Cerebellar cortex (tissue), 1 donor: ENCODE results near the gene KCNIP1.
A peak's percentile ranks its signal among the peaks of the same experiment; 100 is the strongest.

Experiments
- DNase-seq: peaks from one replicate; pipeline ENCODE4 v3.0.0-alpha.2; 2015; ENCODE audit warnings: low spot score

KCNIP1 gene

DNA sequence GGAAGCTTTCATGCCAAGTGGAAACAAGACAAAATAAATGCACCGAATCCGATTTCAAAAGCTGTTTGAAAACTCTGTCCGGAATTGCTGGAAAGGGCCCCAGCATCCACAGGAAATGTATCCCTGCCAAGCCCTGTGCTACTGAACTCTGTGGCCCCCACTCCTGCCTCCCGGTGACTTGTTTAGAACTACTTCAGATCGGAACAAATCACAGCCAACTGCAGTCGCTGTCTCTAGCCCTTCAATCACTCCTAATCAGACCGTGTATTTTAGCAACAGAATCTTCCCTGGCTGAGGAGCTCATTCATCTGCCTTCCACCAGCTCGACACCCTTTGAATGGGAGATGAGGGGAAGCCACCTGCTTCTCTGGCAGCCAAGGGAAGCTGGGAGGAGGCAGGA, 94.1 kb downstream of the KCNIP1 start:
- DNase-seq = peak; percentile 59

DNA sequence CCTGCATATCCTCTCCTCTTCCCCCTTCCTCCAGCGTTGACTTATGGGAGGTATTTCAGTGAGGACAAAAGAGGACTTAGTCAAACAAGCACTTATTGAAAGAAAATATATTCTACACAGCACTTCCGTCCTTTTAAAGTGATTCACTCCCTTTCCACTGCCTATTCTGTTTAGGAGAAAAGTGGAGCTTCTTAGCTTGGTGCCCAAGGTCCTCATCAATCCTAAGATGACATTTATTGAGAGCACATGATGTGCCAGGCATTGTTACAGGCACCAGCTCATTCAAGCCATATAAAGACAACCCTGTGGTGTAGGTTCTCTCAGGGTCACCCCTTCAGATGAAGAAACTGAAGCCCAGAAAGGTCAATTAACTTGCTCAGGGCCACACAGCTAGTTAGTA, 95.9 kb downstream of the KCNIP1 start:
- no peak for DNase-seq

DNA sequence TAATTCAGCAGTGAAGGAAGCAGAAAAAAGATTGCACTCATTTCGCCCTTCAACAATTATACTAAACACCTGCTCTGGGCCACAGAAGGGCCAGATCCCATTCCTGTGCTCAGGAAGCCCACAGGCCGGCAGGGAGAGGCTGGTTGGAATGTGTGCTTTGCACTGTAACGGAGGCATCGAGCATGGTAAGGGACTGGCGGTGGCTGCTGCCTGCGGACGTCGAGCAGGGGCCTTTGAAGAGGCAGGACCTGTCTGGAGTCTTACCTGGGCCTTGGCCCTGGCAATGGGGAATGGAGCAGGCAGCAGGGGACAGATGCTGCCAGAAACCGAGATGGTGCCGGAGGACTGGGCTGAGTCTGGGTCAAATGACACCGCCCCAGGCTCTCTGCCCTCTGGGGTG, 97.8 kb downstream of the KCNIP1 start:
- DNase-seq = no peak

DNA sequence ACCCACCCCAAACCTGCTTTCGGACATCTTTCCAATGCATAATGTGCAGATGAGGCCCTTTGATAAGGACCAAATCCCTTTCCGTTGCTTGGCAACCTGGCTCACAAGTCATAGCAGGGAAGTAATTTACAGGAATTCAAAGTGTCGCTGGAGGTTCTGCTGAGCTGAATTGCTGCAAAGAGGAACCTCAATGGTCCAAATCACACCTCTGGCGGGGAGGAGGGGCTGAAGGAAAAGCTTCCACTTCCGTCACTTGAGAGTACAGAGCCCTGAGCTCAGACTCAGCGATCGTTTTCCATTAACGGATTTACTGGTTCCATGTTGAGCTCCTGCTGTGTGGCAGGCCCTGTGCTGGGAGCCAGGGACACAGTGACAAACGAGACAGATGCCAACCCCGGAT, 99.3 kb downstream of the KCNIP1 start:
- DNase-seq = no peak

DNA sequence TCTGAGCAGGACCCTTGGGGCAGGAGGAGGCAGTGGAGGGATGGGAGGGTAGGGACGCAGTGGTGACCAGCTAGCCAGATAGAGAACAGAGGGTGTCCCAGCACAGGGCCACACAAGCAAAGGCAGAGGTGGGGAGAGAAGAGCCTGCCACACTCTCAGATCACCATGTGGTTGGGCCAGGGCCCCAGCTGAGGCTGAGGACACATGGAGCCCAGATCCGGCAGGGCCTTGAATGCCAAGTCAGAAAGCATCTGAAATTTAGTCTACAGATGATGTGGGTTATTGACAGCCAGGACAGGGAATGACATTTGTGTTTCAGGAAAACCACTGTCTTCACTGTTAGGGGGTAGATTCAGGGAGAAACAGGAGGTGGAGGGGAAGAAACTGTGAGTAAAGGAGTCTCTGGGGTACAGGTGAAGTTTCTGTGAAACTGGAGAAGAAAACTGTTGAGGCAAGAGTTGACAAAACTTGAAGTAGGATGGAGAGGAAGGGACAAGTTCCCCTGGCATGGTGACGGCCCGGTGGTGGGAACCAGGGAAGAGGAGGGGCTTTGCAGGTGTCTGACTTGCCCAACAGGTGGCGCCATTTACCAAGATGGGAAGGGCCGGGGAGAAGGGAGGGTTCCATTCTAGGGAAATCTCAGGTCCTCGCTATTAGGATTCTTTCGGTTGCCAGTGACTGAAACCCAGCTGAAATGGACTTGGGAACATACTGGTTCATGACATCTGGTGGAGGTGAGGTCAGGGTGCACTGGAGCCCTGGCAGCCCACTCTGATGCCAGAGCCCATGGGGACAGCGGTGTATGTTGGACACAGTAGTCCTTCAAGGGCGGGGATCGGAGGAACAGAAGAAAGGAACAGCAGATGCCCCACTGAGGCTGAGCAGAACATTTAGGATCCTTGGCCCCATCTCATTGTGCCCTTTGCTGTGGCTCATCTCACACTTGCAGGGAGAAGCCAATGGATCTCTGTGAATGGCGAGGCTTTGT, 100.1 kb downstream of the KCNIP1 start:
- DNase-seq = peak; percentile 50

DNA sequence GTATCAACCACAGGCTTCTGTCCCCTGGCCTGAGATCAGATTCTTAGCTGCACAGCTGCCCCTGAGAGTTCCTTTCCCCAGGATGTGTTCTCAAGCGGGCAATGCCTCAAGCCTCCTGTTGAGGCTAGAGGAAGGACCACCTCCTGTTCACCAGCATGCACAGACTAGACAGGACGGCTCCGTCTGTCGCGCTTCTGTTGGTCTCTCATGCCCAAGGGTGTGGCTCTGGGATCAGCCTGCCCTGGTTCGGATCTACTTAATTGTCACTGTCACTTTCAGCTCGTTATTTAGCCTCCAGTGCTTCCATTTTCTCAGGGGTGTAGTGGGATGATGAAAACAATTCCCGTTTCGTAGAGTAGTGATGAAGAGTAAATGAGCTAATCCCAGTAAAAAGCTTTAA, 103.1 kb downstream of the KCNIP1 start:
- peak; percentile 22 for DNase-seq

DNA sequence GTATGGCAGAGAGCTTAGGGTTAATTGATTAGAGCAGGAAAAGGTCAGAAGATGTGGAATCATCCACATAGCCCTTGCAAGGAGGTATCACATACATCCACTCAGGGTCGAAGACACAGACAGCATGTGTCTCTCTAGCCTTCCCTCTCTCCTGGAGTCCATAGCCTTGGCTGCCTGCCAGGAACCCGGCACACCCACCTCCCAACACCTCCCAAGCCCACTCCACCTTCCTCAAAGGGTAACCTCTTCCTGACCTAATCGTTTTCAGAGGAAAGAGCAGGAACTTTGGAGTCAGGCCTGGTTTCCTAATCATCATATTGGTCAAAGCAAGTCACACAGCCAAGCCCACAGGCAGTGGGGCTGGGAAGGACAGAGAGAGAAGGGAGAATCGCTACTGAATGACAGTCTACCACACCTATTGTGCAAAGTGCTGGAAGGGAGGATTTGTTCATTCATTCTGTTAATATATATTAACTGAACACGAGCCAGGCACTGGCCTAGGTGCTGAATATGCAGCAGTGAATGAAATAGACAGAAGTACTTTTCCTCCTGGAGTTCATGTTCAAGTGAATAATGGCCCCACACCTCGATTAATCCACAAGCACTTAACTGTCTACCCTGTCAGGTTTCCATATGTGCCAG, 107.8 kb downstream of the KCNIP1 start:
- no peak for DNase-seq

DNA sequence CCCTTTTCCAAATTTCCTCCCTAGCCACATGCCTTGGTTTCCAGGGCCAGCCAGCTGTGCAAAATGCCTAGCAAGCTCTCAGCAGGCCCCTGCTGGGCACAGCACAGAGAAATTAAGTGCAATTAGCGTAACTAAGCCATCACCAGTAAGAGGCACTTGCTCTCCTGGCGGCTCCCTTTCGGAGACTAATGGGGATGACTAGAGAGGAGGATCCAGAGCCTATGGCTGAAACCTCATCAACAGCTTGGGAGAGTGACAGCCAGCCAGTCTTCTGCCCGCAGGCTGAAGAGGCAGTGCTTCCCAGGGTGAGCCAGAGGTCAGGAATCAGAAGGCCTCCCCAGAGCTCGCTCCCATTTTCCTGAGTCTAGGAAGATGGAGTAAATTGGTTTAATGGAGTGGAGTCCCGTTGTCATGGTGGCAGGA, 108.4 kb downstream of the KCNIP1 start:
- DNase-seq = no peak

DNA sequence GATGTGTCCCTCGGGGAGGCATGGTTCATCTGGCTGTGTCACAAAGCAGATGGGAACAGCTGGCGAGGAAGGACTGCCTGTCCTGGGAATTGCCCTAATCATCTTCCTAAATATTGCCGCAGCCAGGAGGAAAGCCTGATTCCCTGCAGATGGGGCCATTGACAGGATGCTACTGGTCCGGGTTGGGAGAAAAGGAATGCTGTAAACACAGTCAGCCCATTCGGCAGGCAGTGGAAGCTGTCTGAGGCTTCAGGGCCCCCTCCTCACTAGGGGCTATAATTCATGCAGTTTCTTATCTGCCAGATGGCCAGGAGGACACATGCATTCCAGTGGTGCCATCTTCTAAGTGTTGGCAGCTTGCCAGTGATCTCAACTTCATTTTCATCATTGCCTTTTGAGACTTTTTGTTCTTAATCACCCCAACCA, 110.3 kb downstream of the KCNIP1 start:
- no peak for DNase-seq

DNA sequence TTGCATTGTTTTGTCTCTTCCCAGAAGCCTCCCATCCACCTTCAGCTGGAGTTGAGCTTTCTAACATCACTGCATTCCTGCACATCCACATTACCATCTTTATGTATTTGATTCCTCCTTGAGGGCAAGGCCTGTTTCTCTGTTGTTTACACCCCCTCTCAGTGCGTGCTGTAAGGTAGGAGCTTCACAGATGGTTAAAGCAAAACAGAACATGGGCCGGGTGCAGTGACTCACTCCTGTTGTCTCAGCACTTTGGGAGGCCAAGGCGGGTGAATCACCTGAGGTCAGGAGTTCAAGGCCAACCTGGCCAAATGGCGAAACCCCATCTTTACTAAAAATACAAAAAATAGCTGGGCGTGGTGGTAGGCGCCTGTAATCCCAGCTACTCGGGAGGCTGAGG, 110.9 kb downstream of the KCNIP1 start:
- no peak for DNase-seq

DNA sequence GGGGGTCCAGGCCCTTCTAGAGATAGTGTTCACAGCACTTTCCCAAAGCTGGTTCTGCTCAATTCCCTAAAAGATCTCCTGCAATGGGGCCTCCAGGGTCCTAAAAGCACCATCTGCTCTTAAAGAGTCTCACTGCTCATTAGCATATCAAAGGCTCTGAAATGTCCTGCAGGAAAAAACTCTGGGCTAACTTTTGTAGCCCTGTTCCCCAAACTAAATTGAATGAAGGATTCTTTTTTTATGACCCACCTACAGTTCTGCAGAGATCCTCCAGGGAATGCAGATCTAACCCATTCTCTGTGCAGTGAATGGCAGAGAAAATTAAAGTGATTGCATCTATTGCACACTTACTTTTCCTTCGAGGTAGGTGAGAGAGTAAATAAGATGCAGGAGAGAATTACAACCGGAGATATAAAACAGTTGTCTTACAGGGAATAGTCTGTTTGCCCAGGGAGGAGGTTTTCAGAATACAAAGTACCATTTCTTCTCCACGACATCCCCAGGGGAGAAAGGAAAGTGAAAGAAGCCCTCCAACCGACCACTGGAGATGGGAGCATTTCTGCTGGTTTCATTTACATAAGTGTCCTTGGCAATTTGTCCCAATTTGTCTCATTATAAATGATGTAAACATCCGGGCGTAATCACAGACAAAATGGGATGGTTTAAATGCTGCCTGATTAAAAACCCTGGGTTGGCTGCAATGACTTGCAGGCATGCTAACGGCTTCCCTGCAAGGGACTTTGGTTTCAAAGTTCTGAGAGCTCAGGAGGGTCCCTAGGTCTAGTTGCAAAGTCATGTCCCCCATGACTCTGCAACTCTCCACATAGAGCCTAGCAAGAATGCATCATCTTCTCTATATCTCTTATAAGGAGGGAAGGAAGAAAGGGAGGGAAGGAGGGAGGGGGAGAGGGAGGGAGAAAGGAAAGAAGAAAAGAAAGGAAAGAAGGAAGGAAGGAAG, 114.0 kb downstream of the KCNIP1 start:
- no peak for DNase-seq

DNA sequence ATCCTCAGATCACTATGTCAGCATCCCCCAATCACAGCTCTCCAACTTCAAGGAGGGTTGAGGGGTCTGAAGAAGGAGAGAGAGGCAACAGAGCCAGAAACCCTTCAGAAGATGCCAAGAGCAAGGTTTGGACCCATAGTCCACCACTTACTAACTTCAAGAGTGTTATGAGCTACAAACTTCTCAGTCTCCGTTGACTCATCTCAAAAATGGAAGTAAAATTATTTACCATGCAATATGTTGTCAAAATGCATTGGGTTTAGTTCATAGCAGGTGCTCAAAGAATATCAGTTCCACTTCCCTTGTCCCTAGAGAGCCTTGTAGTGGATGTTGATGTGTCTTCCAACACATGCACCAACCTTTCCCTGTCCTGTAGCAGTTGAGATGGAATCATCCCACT, 116.0 kb downstream of the KCNIP1 start:
- DNase-seq = no peak

DNA sequence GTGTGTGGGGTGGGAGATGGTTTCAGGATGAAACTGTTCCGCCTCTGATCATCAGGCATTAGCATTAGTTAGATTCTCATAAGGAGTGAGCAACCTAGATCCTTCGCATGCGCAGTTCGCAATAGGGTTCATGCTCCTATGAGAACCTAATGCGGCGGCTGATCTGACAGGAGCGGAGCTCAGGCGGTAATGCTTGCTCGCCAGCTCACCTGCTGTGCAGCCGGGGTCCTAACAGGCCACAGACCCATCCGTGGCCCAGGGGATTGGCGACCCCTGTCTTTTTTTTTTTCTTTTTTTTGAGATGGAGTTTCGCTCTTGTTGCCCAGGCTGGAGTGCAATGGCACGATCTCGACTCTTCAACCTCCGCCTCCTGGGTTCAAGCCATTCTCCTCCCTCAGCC, 119.1 kb downstream of the KCNIP1 start:
- no peak for DNase-seq

DNA sequence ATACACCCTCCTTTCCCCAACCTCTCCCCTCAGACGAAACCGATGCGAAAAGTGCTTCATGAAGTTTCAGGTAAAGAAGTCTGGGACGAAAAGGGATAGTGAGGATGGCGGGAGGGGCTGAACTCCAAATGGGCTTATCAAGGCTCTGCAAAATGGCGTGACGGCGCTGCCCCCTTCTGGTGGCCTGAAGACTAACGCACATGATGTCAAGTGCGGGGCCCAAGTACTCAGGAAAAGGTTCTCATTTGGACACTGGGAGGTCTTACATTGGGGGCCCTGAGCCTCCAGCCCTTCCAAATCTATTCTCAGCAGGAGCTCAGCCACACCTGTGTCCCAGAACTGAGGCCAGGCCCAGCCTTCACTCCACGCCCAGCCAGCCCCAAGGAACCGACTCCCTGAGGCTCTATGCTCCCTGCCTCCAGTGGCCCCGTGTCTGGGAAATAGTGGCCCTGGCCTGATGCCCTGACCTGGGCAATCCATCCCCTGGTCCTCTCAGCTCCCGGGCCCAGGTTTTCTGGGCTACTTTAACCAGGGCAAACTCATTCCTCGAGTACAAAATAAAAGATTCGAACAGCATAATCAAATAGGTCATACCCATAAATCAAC, 119.9 kb downstream of the KCNIP1 start:
- peak; percentile 44 for DNase-seq

DNA sequence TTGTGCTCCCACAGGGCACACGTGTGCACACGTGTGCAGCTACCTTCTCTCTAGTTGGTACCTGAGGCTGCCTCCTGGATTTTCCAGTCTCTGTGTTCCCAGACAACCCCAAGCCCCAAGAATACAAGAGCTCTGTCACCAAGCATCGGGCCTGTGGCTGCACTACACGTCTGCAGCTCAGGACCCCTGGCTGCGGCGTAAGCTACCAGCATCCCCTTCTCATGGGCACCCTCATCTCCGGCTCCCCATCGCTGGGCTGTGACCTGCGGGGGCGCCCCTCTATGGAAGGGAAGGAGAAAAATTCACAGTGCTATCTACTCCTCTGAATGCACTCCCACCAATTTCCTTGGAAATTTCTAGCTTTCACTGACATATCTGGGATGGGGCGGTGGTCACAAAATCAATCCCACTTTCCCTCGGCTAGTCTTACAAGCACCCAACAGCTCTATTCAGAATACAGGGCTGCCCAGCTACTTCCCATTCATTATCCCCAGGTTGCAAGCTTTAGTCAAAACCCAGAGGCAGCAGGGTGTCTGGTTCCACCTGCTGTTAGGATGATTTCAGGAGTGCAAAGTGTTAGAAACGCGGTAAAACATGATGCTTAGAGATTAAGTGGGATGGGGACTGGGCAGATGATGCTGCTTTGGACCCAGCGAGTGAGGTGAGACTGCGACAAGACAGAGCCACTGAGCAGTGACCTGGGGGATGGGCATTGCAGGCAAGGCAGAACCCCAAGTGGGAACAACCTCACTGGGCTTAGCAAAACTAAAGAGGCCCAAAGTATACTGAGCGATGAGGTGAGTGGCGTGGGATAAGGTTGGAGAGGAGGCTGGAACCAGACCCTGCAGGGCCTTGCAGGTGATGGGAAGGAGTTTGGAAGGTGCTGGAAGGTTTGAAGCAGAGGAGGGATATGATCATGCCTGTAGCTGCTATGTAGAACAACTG, 121.7 kb downstream of the KCNIP1 start:
- DNase-seq = no peak

DNA sequence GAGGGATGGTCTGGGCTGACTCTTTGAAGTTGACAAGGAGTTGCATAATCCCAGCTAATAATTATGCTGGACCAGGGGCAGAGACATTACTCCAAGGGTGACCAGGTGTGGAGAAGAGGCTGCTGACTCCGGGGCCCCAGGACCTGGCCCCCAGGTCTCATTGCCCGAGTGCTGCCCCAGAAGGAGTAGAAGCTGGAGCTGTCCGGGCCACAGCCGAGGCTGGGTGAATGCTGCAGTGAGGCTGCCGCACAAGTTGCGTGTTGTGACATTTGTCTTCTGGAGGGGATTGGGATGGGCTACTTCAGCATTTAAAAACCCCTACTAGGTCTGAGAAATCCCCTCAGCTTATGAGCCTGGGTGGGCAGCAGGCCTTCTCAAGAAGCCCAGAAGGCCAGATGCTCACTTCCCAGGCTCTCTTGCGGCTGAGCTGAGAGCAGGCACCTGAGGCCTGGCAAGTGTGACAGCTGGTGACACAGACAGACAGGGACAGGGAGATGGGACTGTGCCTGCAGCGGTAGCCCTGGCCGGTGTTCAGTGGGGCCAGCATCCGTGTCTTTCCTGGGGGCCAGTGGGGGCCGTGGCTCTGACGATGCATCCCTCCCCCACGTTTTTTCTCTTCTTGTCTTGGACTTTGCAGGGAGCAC, 122.8 kb downstream of the KCNIP1 start:
- DNase-seq = no peak

DNA sequence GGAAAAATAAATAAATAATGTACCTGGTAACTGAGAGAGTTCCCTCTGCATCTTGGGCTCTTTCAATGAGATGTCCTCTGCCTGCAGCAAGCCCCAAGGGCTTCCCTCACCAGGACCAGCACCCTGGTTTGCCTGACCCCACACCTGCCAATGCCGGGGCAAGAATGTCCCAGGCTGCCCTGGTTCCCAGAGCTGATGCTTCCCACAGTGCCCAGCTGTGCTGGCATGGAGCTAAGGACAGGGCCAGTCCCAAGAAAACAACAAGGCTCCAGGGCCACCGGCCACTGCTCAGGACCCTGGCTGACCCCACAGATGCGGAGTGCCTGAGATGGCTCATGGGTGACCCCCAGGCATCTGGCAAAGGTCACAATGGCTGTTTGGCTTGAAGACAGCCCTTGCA, 123.5 kb downstream of the KCNIP1 start:
- DNase-seq = no peak

DNA sequence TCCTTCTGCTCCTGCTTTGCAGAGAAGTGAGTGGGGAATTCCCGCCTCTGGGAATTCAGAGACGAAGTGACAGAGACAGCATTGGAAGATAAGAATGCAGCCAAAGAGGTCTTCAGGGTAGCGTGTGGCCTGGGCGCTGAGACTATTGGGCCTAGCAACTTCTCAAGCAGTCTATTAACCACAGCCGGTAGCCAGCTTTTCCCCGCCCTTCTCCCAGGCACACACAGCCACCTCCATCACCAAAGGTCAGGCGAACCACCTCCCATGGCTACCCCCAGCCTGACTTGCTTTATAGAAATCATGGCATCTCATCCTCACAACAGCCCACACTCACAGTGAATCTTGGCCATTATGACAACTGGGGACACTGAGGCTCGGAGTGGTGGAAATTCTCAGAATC, 124.2 kb downstream of the KCNIP1 start:
- DNase-seq = no peak

DNA sequence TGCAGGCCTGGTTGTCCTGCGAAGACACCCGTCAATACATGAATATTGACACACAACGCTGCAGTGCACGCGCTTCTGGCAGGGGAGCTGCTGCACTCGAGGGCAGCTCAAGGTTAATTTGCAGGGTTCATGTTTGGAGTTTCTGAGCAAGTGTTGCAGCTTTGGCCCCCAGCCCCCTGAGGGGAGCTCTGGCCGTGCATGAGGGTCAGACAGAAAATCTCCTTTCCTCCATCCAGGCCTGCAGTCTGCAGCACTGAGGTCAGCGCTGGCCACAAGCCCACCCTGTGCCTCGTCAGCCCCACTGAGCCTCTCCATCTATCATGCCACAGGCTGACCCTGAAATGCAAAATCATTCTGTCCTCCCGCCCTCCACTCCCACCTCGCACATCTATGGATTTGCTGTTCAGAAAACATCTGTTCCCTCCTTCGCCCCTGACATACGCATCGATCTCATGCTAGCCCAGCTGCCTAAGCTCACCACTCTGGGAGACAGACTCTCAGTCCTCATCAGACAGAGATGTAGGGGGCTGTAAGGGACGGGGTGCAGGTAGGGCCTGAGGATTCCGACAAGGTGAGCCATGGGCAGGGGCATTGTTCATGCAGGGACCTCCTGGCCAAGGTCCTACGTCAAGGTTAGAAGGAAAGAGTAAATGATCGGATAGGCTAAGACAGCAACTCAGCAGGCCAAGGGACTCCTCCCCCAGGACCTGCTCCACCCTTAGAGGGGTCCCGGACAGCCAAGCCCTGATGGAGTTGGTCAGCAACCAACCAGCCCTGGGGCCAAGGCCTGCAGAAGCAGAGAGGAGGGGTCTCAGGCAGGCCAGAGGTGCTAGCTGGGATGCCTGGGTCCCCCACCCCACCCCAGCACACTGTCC, 125.1 kb downstream of the KCNIP1 start:
- no peak for DNase-seq
